Umbilical cord (tissue), 2 donors: ENCODE measurements around the gene SIT1. TPM values are rescaled to one million over a fixed set of nuclear protein-coding genes. Genes with fewer than 3 reads are reported as not detected.
"Not testable (repeated sequence)": the region's sequence is repeated elsewhere in the genome, so short reads cannot be mapped to it uniquely, and the experiment has no call there.

Experiments
- DNase-seq: peaks from one replicate; pipeline ENCODE4 v3.0.0-alpha.2; 2015; ENCODE audit warnings: low spot score
- total RNA-seq: library from RNA; depleted of rRNA; stranded (reverse); fragments of >200 nt; gene quantifications from one replicate; pipeline ENCODE4 v1.2.3, GENCODE V29; 2014; ENCODE audit warnings: low replicate concordance; ENCODE audit not compliant: insufficient read depth

The SIT1 gene
- total RNA-seq, 1 donor from 2014 or later, result not detected

DNA sequence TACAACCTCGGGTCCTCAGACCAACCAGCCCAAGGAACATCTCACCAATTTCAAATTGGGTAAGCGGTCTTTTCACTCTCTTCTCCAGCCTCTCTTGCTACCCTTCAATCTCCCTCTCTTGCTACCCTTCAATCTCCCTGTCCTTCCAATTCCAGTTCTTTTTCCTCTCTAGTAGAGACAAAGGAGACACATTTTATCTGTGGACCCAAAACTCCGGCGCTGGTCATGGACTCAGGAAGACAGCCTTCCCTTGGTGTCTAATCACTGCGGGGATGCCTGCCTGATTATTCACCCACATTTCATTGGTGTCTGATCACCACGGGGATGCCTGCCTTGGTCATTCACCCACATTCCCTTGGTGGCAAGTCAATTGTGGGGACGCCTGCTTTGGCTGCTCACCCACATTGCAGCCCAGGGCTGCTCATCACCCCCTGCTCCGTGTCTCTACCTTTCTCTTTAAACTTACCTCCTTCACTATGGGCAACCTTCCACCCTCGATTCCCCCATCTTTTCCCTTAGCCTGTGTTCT is 13.2 kb downstream of the SIT1 start:
- not testable (repeated sequence) for DNase-seq

DNA sequence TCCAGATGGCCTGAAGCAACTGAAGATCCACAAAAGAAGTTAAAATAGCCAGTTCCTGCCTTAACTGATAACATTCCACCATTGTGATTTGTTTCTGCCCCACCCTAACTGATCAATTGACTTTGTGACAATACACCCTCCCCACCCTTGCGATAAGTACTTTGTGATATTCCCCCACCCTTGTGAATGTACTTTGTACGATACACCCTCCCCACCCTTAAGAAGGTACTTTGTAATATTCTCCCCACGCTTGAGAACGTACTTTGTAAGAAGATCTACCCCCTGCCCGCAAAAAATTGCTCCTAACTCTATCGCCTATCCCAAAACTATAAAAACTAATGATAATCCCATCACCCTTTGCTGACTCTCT is 13.9 kb downstream of the SIT1 start:
- DNase-seq, result not testable (repeated sequence)

GRCh38 chr9:35636135-35636876 is 14.4 kb downstream of the SIT1 start:
- DNase-seq, result no peak

- DNase-seq, result no peak
These were observed 15.0 kb downstream of the SIT1 start for GRCh38 chr9:35635730-35636129.

DNA sequence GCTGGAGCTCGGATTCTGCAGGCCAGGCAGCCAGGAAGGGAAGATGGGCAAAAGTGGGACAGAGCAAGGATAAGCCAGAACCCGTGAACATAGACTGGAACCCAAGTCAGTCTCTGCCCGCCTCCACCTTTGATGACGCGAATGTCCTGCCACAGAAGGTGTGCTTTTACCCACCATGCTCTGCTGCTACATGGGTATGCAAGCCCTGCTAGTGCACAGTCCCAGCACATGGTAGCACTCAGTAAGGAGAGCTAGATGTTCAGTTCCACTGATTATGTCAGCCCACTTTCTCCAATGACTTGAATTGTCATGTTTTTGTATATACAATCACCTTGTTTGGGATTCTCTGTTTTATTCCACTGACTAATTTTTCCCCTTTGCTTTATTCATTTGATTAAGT is 21.1 kb downstream of the SIT1 start:
- DNase-seq, result no peak

GRCh38 chr9:35628389-35628991 is 22.2 kb downstream of the SIT1 start:
- no peak for DNase-seq

- DNase-seq, result no peak
These were observed 23.2 kb downstream of the SIT1 start for GRCh38 chr9:35627575-35627974.

DNA sequence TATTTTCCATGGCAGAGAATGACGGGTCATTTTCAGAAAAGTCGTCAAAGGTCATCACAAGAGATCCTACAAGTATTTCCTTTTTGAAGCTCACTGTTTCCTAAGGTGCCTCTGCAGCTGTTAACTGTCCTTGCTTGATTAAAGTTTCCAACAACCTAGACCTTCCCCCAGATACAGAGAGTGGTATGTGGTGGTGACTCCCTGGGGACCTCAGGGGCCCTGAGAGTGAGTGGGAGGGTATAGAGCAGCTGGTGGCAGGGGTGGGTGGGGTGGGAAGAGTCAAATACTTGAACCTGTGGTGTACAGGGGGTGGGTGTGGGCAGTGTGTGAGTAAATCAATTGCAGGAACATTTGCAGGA is 31.0 kb downstream of the SIT1 start:
- DNase-seq, result no peak

DNA sequence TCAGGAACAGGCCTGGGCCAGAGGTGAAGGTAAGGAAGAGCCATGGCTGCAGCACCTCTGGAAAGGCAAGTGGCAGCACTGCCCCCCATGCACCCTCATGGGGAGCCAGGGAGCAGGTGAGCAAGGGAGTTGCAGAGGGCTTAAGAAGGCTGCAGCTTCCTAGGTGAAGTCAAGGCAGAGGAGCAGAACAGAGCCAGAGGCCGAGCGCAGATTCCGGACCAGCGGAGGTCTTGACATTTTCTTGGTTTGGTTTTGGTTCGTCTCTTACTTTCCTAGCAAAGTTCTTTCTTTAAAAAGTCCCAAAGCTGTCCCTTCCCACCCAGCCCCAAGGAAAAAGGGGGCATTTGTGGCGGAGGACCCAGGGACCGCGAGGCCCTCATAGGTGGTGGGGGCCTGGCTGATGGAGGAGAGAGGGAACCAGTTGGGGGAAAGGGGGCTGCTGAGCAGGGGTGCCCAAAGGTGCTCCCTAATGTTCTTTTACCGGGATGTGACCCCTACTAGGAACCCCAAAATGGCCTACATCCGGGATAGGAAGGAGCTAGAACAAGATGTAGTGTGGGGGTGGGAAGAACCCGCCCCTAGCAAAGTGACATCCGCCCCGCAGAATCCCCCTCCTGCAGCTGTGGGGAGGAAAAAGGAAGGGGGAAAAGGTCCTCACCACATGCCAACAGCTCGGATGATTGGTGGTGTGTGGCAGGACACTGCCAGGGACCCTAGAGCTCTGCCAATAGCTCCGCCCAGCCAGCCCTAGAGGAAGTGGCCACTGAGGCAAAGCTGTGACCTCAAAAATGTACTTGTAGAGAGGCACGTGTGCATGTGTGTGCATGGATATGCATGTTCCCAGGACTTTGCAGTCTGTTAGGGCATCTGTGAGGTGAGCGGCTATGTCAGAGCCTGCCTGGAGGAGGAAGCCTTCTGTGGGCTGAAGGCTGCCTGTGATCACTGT is 31.6 kb downstream of the SIT1 start:
- no peak for DNase-seq

- no peak for DNase-seq
These were observed 32.4 kb downstream of the SIT1 start, which contains the start of gene CD72 for GRCh38 chr9:35618325-35618727. TSS of gene CD72 (minus strand) at chr9:35618413. CDS start at chr9:35618303, 110 bp downstream.

GRCh38 chr9:35617548-35617947 is 33.2 kb downstream of the SIT1 start:
- no peak for DNase-seq

- DNase-seq, result peak; percentile 51
These were observed 33.9 kb downstream of the SIT1 start for GRCh38 chr9:35616681-35617459.

- DNase-seq, result no peak
These were observed 34.6 kb downstream of the SIT1 start for GRCh38 chr9:35615981-35616680.

DNA sequence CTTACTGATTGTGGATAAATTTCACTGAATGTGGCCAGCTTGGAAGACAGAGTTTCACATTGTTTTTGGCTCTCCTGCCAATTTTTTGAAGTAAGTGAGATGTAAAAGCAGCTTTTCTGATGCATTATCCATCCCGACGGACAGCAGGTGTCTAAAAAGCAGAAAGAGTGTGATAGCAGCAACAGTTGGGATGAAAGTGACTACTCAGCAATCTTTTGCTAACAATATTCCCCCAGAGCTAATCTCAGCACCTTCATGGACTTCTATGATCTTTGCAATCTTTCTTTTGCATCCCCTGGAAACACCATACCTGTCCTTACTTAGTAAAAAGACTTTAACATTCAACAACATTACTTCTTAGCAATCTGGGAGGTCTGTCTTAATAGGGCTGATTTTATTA is 37.9 kb downstream of the SIT1 start:
- DNase-seq, result no peak

DNA sequence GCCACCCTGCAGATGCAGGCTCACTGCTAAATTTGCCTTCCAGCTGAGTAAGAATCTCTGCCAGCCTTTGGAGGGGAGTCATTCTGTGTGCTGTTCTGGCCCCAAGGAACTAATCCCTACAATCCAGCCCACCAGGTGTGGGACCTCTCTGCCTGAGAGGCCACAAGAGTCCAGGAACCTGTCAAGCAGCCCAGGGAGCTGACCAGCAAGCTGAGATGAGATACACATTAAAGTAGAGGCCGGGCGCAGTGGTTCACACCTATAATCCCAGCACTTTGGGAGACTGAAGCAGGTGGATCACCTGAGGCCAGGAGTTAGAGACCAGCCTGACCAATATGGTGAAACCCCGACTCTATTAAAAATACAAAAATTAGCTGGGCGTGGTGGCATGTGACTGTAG is 38.7 kb downstream of the SIT1 start:
- DNase-seq, result not testable (repeated sequence)

DNA sequence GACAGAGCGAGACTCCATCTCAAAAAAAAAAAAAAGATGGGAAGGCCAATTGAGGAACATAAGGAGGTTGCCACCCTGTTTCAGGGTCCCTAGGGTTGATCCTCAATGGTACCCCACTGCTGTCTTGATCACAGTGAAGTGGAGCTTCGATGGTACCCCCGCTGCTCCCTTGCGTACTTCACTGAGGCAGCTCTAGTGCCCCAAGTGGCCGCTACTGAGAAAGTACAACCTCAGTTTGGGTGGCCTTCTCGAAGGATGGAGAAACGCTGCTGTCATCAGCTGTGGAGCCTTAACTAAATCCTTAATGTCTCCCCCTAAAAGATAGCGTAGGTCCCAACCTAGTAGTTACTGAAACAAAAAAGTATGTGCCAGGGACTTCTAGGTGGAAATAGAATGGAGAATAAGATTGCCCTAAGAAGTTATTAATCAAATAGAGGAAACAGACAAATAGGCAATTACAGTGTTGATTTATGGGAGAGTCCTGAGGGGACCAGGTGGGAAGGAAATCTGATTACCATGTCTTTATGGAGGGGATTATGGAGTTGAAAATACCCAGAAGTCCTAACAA is 39.4 kb downstream of the SIT1 start:
- DNase-seq, result peak; percentile 44

- DNase-seq, result no peak
These were observed 40.9 kb downstream of the SIT1 start for GRCh38 chr9:35609820-35610163.

GRCh38 chr9:35609001-35609819 is 41.5 kb downstream of the SIT1 start:
- DNase-seq, result no peak

- no peak for DNase-seq
These were observed 42.5 kb downstream of the SIT1 start for GRCh38 chr9:35608221-35608620.

DNA sequence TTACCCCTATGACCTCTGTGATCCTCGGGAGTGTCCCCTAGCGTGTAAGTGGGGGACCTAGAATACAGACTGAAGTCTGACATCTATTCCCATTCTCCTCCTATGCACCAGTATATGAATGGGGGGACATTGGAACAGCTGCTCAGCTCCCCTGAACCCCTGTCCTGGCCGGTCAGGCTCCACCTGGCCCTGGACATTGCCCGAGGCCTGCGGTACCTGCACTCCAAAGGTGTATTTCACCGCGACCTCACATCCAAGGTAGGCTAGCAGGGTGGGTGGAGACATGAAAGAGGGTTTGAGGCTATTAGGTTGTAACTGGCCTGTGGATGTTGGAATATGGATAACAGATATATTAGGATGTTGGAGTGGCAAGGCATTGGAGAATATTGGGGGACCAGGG is 44.0 kb downstream of the SIT1 start:
- DNase-seq, result no peak
